ENCODE measurements around the gene PI4K2A. TPM values are rescaled to one million over a fixed set of nuclear protein-coding genes. Genes with fewer than 3 reads are reported as not detected.

Gene PI4K2A
- total and polyA plus RNA-seq, 2 of the 13 experiments (the other 11 are each of a cell fraction or from before 2014, with no cell fraction given): 10.9 to 14.3 TPM

GRCh38 chr10:97623277-97623676 lies 17.2 kb upstream of the PI4K2A start:
- Histone ChIP-seq H3K4me3 (replicated peaks in 1 of 3; ENCODE audit: insufficient read depth in 1 of 3, low read depth in 2 of 3, low read length in 3 of 3) (no peak overlapping the region), H3K27me3 (ENCODE audit: control insufficient read depth in 1 of 2, insufficient read depth in 2 of 2, low read length in 2 of 2) (no peaks in the 10 kb centered on the region), H3K36me3 (replicated peaks in 1 of 2; ENCODE audit: control insufficient read depth in 1 of 2, insufficient read depth in 2 of 2, low read length in 2 of 2) (no peaks in the 10 kb centered on the region), H3K4me1 (ENCODE audit: insufficient read depth, low read length) (peaks cover 49% of the 10 kb centered on the region), H3K9ac (ENCODE audit: insufficient read depth, low read depth, low read length) (no peak overlapping the region), H3K27ac (ENCODE audit: extremely low read length, insufficient read depth, low read length) (peak overlapping the region; percentile 24), H2AFZ (ENCODE audit: low read length) (no peak overlapping the region), H3K4me2 (ENCODE audit: low read depth, low read length) (peak overlapping the region; percentile 46; the same call in 1 of the 2 replicates), H4K20me1 (ENCODE audit: insufficient read depth, low read length) (no peaks in the 10 kb centered on the region), H3K9me3 (ENCODE audit: low read length) (no peaks in the 10 kb centered on the region), H3K79me2 (ENCODE audit: insufficient read depth, low read length) (no peaks in the 10 kb centered on the region)
- DNase-seq (ENCODE audit: low spot score): peak; percentile 75
- in situ Hi-C loops (cut with HindIII; ENCODE audit: extremely low pct_ligation_motif_present, low pct_unique_long_range_greater_than_20kb) (no loop called here), intact Hi-C loops (cut with micrococcal nuclease; ENCODE audit: unreplicated experiment) (no loop called here)
- no TSS peak for BruUV-seq (replicated peaks)
- ATAC-seq: peak; percentile 92
- POLR2A ChIA-PET: interaction anchor here (0.8 kb wide), 1 partner anchor 64 kb away, joined by 3 read pairs; the partner anchor contains the start of gene AVPI1
- WGBS (ENCODE audit: low lambda C conversion rate): no CpG with 5 or more reads among the region's 1 CpG
- FAIRE-seq: peak; percentile 78
- CTCF ChIA-PET (ENCODE audit: low intra/inter-chr PET ratio, low total read pairs): no interaction called here
- TF ChIP-seq ATF5 (CRISPR knock-in tag; IDR thresholded peaks at IDR 0.05; ENCODE audit: low read depth) (no peak), SAFB2 (CRISPR knock-in tag; IDR thresholded peaks at IDR 0.05; ENCODE audit: borderline replicate concordance, low read depth) (no peak), ELF1 (CRISPR knock-in tag; IDR thresholded peaks at IDR 0.05) (no peak), HNF4G (IDR thresholded peaks at IDR 0.05; ENCODE audit: borderline replicate concordance, low read depth, low read length) (0 out of 2 replicates have a peak, but pooled peaks have one; percentile 11), HNF4G (CRISPR knock-in tag; IDR thresholded peaks at IDR 0.05; ENCODE audit: borderline replicate concordance, low read depth) (no peak), SRSF9 (IDR thresholded peaks at IDR 0.05; ENCODE audit: borderline replicate concordance, insufficient read depth, low read depth, low read length, poor library complexity, severe bottlenecking) (no peak), SAP130 (CRISPR knock-in tag; IDR thresholded peaks at IDR 0.05; ENCODE audit: low read depth) (0 out of 2 replicates have a peak, but pooled peaks have one; percentile 17), LCORL (IDR thresholded peaks at IDR 0.05) (no peak), LCORL (CRISPR knock-in tag; IDR thresholded peaks at IDR 0.05) (peak; percentile 66; the same call in 1 of the 2 replicates), HDAC2 (CRISPR knock-in tag; IDR thresholded peaks at IDR 0.05) (no peak), SP5 (CRISPR knock-in tag; IDR thresholded peaks at IDR 0.05; ENCODE audit: borderline replicate concordance, low read depth) (no peak), FOSL2 (CRISPR knock-in tag; IDR thresholded peaks at IDR 0.05) (no peak), ATF3 (CRISPR knock-in tag; IDR thresholded peaks at IDR 0.05) (no peak), FLYWCH1 (CRISPR knock-in tag; IDR thresholded peaks at IDR 0.05) (no peak), BRD4 (CRISPR knock-in tag; IDR thresholded peaks at IDR 0.05) (no peak)
- TF ChIP-seq, protein P1, sequence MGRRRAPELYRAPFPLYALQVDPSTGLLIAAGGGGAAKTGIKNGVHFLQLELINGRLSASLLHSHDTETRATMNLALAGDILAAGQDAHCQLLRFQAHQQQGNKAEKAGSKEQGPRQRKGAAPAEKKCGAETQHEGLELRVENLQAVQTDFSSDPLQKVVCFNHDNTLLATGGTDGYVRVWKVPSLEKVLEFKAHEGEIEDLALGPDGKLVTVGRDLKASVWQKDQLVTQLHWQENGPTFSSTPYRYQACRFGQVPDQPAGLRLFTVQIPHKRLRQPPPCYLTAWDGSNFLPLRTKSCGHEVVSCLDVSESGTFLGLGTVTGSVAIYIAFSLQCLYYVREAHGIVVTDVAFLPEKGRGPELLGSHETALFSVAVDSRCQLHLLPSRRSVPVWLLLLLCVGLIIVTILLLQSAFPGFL (CRISPR knock-in tag; IDR thresholded peaks at IDR 0.05): no peak
- TF ChIP-seq, protein P2, sequence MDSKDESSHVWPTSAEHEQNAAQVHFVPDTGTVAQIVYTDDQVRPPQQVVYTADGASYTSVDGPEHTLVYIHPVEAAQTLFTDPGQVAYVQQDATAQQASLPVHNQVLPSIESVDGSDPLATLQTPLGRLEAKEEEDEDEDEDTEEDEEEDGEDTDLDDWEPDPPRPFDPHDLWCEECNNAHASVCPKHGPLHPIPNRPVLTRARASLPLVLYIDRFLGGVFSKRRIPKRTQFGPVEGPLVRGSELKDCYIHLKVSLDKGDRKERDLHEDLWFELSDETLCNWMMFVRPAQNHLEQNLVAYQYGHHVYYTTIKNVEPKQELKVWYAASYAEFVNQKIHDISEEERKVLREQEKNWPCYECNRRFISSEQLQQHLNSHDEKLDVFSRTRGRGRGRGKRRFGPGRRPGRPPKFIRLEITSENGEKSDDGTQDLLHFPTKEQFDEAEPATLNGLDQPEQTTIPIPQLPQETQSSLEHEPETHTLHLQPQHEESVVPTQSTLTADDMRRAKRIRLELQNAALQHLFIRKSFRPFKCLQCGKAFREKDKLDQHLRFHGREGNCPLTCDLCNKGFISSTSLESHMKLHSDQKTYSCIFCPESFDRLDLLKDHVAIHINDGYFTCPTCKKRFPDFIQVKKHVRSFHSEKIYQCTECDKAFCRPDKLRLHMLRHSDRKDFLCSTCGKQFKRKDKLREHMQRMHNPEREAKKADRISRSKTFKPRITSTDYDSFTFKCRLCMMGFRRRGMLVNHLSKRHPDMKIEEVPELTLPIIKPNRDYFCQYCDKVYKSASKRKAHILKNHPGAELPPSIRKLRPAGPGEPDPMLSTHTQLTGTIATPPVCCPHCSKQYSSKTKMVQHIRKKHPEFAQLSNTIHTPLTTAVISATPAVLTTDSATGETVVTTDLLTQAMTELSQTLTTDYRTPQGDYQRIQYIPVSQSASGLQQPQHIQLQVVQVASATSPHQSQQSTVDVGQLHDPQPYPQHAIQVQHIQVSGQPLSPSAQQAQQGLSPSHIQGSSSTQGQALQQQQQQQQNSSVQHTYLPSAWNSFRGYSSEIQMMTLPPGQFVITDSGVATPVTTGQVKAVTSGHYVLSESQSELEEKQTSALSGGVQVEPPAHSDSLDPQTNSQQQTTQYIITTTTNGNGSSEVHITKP (CRISPR knock-in tag; IDR thresholded peaks at IDR 0.05; ENCODE audit: low read depth): no peak
- TF ChIP-seq, protein P3, sequence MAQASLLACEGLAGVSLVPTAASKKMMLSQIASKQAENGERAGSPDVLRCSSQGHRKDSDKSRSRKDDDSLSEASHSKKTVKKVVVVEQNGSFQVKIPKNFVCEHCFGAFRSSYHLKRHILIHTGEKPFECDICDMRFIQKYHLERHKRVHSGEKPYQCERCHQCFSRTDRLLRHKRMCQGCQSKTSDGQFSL (CRISPR knock-in tag; IDR thresholded peaks at IDR 0.05): no peak
- TF ChIP-seq, protein P4, sequence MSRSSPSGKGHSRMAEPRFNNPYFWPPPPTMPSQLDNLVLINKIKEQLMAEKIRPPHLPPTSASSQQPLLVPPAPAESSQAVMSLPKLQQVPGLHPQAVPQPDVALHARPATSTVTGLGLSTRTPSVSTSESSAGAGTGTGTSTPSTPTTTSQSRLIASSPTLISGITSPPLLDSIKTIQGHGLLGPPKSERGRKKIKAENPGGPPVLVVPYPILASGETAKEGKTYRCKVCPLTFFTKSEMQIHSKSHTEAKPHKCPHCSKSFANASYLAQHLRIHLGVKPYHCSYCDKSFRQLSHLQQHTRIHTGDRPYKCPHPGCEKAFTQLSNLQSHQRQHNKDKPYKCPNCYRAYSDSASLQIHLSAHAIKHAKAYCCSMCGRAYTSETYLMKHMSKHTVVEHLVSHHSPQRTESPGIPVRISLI (CRISPR knock-in tag; IDR thresholded peaks at IDR 0.05; ENCODE audit: borderline replicate concordance): peak; percentile 51; the same call in 1 of the 2 replicates
